Measurements from ENCODE around the gene YWHAE.

DNA sequence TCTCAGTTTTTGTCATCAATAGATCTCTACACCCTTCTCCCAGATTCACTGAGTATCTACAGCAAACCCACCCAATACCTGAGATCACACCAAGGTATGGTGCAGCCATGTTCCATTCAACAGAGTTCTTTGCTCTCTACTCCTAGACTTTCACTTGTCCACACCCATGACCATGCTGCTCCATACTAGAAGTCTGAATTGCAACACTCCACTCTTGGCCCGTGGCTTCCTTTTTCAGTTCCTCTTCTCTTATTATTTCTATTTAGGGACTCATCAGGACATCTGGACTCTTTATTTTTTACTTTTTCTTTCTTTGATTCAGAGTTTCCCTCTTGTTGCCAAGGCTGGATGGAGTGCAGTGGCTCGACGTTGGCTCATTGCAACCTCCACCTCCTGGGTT is 37.1 kb downstream of the YWHAE start:
- TF ChIP-seq, protein P1, sequence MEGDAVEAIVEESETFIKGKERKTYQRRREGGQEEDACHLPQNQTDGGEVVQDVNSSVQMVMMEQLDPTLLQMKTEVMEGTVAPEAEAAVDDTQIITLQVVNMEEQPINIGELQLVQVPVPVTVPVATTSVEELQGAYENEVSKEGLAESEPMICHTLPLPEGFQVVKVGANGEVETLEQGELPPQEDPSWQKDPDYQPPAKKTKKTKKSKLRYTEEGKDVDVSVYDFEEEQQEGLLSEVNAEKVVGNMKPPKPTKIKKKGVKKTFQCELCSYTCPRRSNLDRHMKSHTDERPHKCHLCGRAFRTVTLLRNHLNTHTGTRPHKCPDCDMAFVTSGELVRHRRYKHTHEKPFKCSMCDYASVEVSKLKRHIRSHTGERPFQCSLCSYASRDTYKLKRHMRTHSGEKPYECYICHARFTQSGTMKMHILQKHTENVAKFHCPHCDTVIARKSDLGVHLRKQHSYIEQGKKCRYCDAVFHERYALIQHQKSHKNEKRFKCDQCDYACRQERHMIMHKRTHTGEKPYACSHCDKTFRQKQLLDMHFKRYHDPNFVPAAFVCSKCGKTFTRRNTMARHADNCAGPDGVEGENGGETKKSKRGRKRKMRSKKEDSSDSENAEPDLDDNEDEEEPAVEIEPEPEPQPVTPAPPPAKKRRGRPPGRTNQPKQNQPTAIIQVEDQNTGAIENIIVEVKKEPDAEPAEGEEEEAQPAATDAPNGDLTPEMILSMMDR (conservative IDR thresholded peaks at IDR 0.05; ENCODE audit: low read depth, low read length), result no peak
- TF ChIP-seq POLR2A (IDR thresholded peaks at IDR 0.05; ENCODE audit: low read depth, low read length) (no peak), RFX5 (IDR thresholded peaks at IDR 0.05; ENCODE audit: low read depth, low read length) (no peak), RAD21 (IDR thresholded peaks at IDR 0.05; ENCODE audit: low read length) (no peak), CEBPB (IDR thresholded peaks at IDR 0.05; ENCODE audit: low read depth, low read length) (0 out of 2 replicates have a peak, but pooled peaks have one; percentile 8), MAZ (IDR thresholded peaks at IDR 0.05; ENCODE audit: borderline replicate concordance, low read depth, low read length) (no peak)
- TF ChIP-seq, protein P2, sequence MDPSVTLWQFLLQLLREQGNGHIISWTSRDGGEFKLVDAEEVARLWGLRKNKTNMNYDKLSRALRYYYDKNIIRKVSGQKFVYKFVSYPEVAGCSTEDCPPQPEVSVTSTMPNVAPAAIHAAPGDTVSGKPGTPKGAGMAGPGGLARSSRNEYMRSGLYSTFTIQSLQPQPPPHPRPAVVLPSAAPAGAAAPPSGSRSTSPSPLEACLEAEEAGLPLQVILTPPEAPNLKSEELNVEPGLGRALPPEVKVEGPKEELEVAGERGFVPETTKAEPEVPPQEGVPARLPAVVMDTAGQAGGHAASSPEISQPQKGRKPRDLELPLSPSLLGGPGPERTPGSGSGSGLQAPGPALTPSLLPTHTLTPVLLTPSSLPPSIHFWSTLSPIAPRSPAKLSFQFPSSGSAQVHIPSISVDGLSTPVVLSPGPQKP (IDR thresholded peaks at IDR 0.05; ENCODE audit: borderline replicate concordance, low read depth, low read length), result no peak
